SK-N-SH (cell line): Measurements from ENCODE around the gene ANKFN1. TPM values are rescaled to one million over a fixed set of nuclear protein-coding genes. Genes with fewer than 3 reads are reported as not detected.

Experiments
- CTCF ChIA-PET: fragments of 300-600, 350-600 bp; formaldehyde crosslinking; extraction: SDS; loops from one replicate; lab custom pipeline; 2021; lab: Yijun Ruan, JAX
- POLR2A ChIA-PET: fragments of 350-600 bp; sonication (Branson Sonifier 250); formaldehyde crosslinking; extraction: SDS; loops from one replicate; lab custom pipeline; 2020; ENCODE audit warnings: antibody characterized with exemption, inconsistent platforms; lab: Yijun Ruan, JAX
- DNase-seq: peaks from one replicate; pipeline ENCODE4 v3.0.0; 2012
- H2AFZ ChIP-seq: fragments of 200-600 bp; sonication (generic); 2 replicates; pipeline ENCODE4 v1.8.1; 2016; ENCODE audit warnings: antibody characterized with exemption, mild to moderate bottlenecking, low read depth
- H3F3A ChIP-seq: fragments of 200-600 bp; sonication (generic); replicated peaks from 2 replicates; pipeline ENCODE3; 2016; ENCODE audit warnings: antibody characterized with exemption, mild to moderate bottlenecking; ENCODE audit not compliant: insufficient read depth
- H3K27ac ChIP-seq, 2 experiments: fragments of 200-500 bp in 1 of 2; fragments of 200-600 bp in 1 of 2; sonication (Bioruptor generic) in 1 of 2; sonication (generic), shearing (Covaris generic) in 1 of 2; 2 replicates each; pipeline versions ENCODE4 v1.5.1 to v1.6.1; 2014 to 2016; ENCODE audit warnings: low read depth in 2 of 2, inconsistent platforms in 1 of 2, low read length in 1 of 2, mild to moderate bottlenecking in 1 of 2, mixed read lengths in 1 of 2
- H3K27me3 ChIP-seq: fragments of 200-600 bp; sonication (generic), shearing (Covaris generic); 2 replicates; pipeline ENCODE4 v1.6.1; 2016; ENCODE audit warnings: mixed run types; ENCODE audit not compliant: insufficient read depth
- H3K36me3 ChIP-seq, 2 experiments: fragments of 200-500 bp in 1 of 2; fragments of 200-600 bp in 1 of 2; sonication (Bioruptor generic) in 1 of 2; sonication (generic) in 1 of 2; replicated peaks in 1 of 2; 2 replicates each; pipeline versions ENCODE3 to v1.5.1; 2014 to 2016; ENCODE audit warnings: low read length in 1 of 2, mild to moderate bottlenecking in 1 of 2; ENCODE audit not compliant: insufficient read depth in 2 of 2, control insufficient read depth in 1 of 2
- H3K4me1 ChIP-seq, 2 experiments: fragments of 200-500 bp in 1 of 2; fragments of 200-600 bp in 1 of 2; sonication (Bioruptor generic) in 1 of 2; sonication (generic), shearing (Covaris generic) in 1 of 2; 2 replicates each; pipeline versions ENCODE4 v1.5.1 to v1.6.1; 2014 to 2016; ENCODE audit warnings: low read depth in 1 of 2, low read length in 1 of 2, mixed run types in 1 of 2; ENCODE audit not compliant: insufficient read depth in 2 of 2, control insufficient read depth in 1 of 2
- H3K4me2 ChIP-seq: fragments of 200-600 bp; sonication (generic), shearing (Covaris generic); 2 replicates; pipeline ENCODE4 v1.6.1; 2017; ENCODE audit warnings: mixed run types
- H3K4me3 ChIP-seq, 2 experiments: fragments of 200-500 bp in 1 of 2; fragments of 200-600 bp in 1 of 2; sonication (Bioruptor generic) in 1 of 2; sonication (generic), shearing (Covaris generic) in 1 of 2; 2 replicates each; pipeline versions ENCODE4 v1.5.1 to v1.8.1; 2014 to 2016; ENCODE audit warnings: low read depth in 2 of 2, inconsistent platforms in 1 of 2, low read length in 1 of 2, mild to moderate bottlenecking in 1 of 2, mixed read lengths in 1 of 2, moderate library complexity in 1 of 2
- H3K79me2 ChIP-seq: fragments of 200-600 bp; sonication (generic); 2 replicates; pipeline ENCODE4 v1.8.1; 2017; ENCODE audit warnings: mild to moderate bottlenecking; ENCODE audit not compliant: insufficient read depth
- H3K9ac ChIP-seq: fragments of 200-600 bp; sonication (generic); 2 replicates; pipeline ENCODE4 v1.6.1; 2017; ENCODE audit warnings: mixed run types
- H3K9me2 ChIP-seq: fragments of 200-600 bp; sonication (generic); 2 replicates; pipeline ENCODE4 v1.6.1; 2017; ENCODE audit warnings: mixed run types
- H3K9me3 ChIP-seq: fragments of 200-600 bp; sonication (generic); 2 replicates; pipeline ENCODE4 v1.6.1; 2017; ENCODE audit warnings: mixed run types, mild to moderate bottlenecking, moderate library complexity
- H4K20me1 ChIP-seq: fragments of 200-600 bp; sonication (generic); 2 replicates; pipeline ENCODE4 v1.6.1; 2017; ENCODE audit warnings: mild to moderate bottlenecking, mixed run types; ENCODE audit not compliant: insufficient read depth
- CTCF ChIP-seq: fragments of 200-600 bp; sonication (generic); IDR thresholded peaks from 2 replicates; pipeline ENCODE4 v1.6.1; 2017; ENCODE audit warnings: antibody characterized with exemption, mild to moderate bottlenecking, moderate library complexity
- EP300 ChIP-seq, 2 experiments: IDR thresholded peaks; 2 replicates each; pipeline versions ENCODE4 v1.4.0 to v1.6.1; 2012; ENCODE audit warnings: borderline replicate concordance in 1 of 2, low read depth in 1 of 2, low read length in 1 of 2
- EZH2phosphoT487 ChIP-seq: fragments of 200-600 bp; sonication (generic); IDR thresholded peaks from 2 replicates; pipeline ENCODE4 v1.6.1; 2017; ENCODE audit warnings: low read depth, mixed run types, mild to moderate bottlenecking, antibody characterized with exemption, moderate library complexity, borderline replicate concordance
- FOXJ3 ChIP-seq: sonication (generic); formaldehyde crosslinking; IDR thresholded peaks from 2 replicates; pipeline ENCODE4 v1.5.1; 2020; ENCODE audit warnings: mild to moderate bottlenecking, missing genetic modification reagents
- GABPA ChIP-seq: IDR thresholded peaks from 2 replicates; pipeline ENCODE4 v1.4.0; 2012; ENCODE audit warnings: low read depth, mild to moderate bottlenecking
- IRF3 ChIP-seq: fragments of 150-350 bp; IDR thresholded peaks from 2 replicates; pipeline ENCODE4 v1.6.1; 2016; ENCODE audit warnings: mild to moderate bottlenecking, low read depth, low read length
- MAX ChIP-seq: IDR thresholded peaks from 2 replicates; pipeline ENCODE4 v1.4.0; 2012; ENCODE audit warnings: low read depth
- RAD21 ChIP-seq: IDR thresholded peaks from 2 replicates; pipeline ENCODE4 v1.6.1; 2012; ENCODE audit warnings: mild to moderate bottlenecking, low read length
- REST ChIP-seq: IDR thresholded peaks from 2 replicates; pipeline ENCODE4 v1.6.1; 2012; ENCODE audit warnings: mild to moderate bottlenecking, low read depth, low read length, moderate library complexity
- RFX5 ChIP-seq: IDR thresholded peaks from 2 replicates; pipeline ENCODE4 v1.6.1; 2012; ENCODE audit warnings: mild to moderate bottlenecking, improper control_type of control experiment, low read length
- TCF12 ChIP-seq: IDR thresholded peaks from 2 replicates; pipeline ENCODE4 v1.4.0; 2012
- TEAD4 ChIP-seq: IDR thresholded peaks from 2 replicates; pipeline ENCODE4 v1.4.0; 2012; ENCODE audit warnings: mild to moderate bottlenecking, borderline replicate concordance; ENCODE audit not compliant: insufficient read depth
- YY1 ChIP-seq: IDR thresholded peaks from 2 replicates; pipeline ENCODE4 v1.4.0; 2012; ENCODE audit warnings: low read depth, mild to moderate bottlenecking
- ZBTB33 ChIP-seq: IDR thresholded peaks from 2 replicates; pipeline ENCODE4 v1.4.0; 2012; ENCODE audit warnings: low read depth, borderline replicate concordance
- WGBS: methylation state at CpG from one replicate; pipeline ENCODE4 v1.1.6; 2017; ENCODE audit warnings: low lambda C conversion rate; 5-methylcytosine and 5-hydroxymethylcytosine counted together
- polyA plus RNA-seq, 3 experiments: library from polyadenylated mRNA; depleted of rRNA; stranded (reverse); fragments of >200 nt; gene quantifications; 2 replicates each; pipeline ENCODE4 v1.2.3, GENCODE V29; 2012

Gene ANKFN1
- polyA plus RNA-seq, 1 of the 3 experiments (the other 2 are of a cell fraction), result 0.07 TPM

GRCh38 chr17:56176091-56176490, 22.8 kb downstream of the ANKFN1 start:
- DNase-seq, result no peak
- no peaks in the 10 kb centered on the region for H3K27me3 ChIP-seq
- H3K79me2 ChIP-seq, result no peaks in the 10 kb centered on the region
- CTCF ChIA-PET, result no interaction called here
- no peaks in the 10 kb centered on the region for H4K20me1 ChIP-seq
- peak overlapping the region in 1 of 2 experiments; percentile 41; a peak in 1 of 4 replicates for H3K27ac ChIP-seq
- no peaks in the 10 kb centered on the region for H3K9me2 ChIP-seq
- no peaks in the 10 kb centered on the region for H3K9me3 ChIP-seq
- no peak overlapping the region for H3K9ac ChIP-seq
- 17% methylated on average over 4 of the region's 4 CpGs for WGBS
- H3K4me3 ChIP-seq, result no peak overlapping the region
- TF ChIP-seq TCF12, result peak; percentile 40; the same call in 1 of the 2 replicates
- peak in 1 of 2 experiments; percentile 20; a peak in 1 of 4 replicates for TF ChIP-seq EP300 (IDR thresholded peaks at IDR 0.05; ENCODE audit: borderline replicate concordance in 1 of 2, low read depth in 1 of 2, low read length in 1 of 2)
- no peak for TF ChIP-seq EZH2phosphoT487
- 0 out of 2 replicates have a peak, but pooled peaks have one; percentile 16 for TF ChIP-seq CTCF
- POLR2A ChIA-PET, result no interaction called here
- peak overlapping the region; percentile 38; the same call in 1 of the 2 replicates for H2AFZ ChIP-seq
- H3F3A ChIP-seq, result no peaks in the 10 kb centered on the region
- peaks cover 2 to 10% of the 10 kb centered on the region in 2 experiments; a peak in 2 of 4 replicates for H3K4me1 ChIP-seq
- no peak overlapping the region for H3K4me2 ChIP-seq
- no peaks in the 10 kb centered on the region for H3K36me3 ChIP-seq

- Histone ChIP-seq H3K9me3 (no peaks in the 10 kb centered on the region), H3K79me2 (no peaks in the 10 kb centered on the region), H3K27ac (no peak overlapping the region), H3K4me3 (no peak overlapping the region), H4K20me1 (no peaks in the 10 kb centered on the region), H3K9ac (no peak overlapping the region), H3K9me2 (no peaks in the 10 kb centered on the region), H3K4me2 (no peak overlapping the region), H3F3A (no peaks in the 10 kb centered on the region), H3K36me3 (no peaks in the 10 kb centered on the region), H2AFZ (no peak overlapping the region), H3K4me1 (peaks cover 2 to 10% of the 10 kb centered on the region in 2 experiments; a peak in 1 of 4 replicates), H3K27me3 (no peaks in the 10 kb centered on the region)
- POLR2A ChIA-PET, result no interaction called here
- CTCF ChIA-PET, result interaction anchor here (0.6 kb wide), 1 partner anchor 407 kb away, joined by 3 read pairs; no protein-coding TSS in a partner anchor
- DNase-seq, result no peak
- 22% methylated on average over 2 of the region's 2 CpGs for WGBS
- TF ChIP-seq IRF3, result no peak
- TF ChIP-seq YY1, result no peak
- TF ChIP-seq RAD21, result no peak
- TF ChIP-seq REST, result no peak
- no peak for TF ChIP-seq TEAD4
- no peak for TF ChIP-seq GABPA
- TF ChIP-seq FOXJ3 (CRISPR knock-in tag), result no peak
- TF ChIP-seq ZBTB33, result no peak
- no peak for TF ChIP-seq MAX
- no peak for TF ChIP-seq RFX5
- TF ChIP-seq, all 33 proteins: peak for 0
Measured at GRCh38 chr17:56177361-56177760, 24.1 kb downstream of the ANKFN1 start.
